Loucy (cell line): ENCODE data around the gene DIPK1A.

Experiments used
- EZH2phosphoT487 ChIP-seq: fragments of 200-600 bp; IDR thresholded peaks from 2 replicates; pipeline ENCODE4 v1.6.1; 2018; ENCODE audit warnings: antibody characterized with exemption, mild to moderate bottlenecking, moderate library complexity, borderline replicate concordance
- TF ChIP-seq, protein P1 (sequence below): fragments of 200-600 bp; sonication (generic); conservative IDR thresholded peaks from 2 replicates; pipeline ENCODE4 v1.5.1; 2014; ENCODE audit warnings: mild to moderate bottlenecking, antibody characterized with exemption, low read length

DNA sequence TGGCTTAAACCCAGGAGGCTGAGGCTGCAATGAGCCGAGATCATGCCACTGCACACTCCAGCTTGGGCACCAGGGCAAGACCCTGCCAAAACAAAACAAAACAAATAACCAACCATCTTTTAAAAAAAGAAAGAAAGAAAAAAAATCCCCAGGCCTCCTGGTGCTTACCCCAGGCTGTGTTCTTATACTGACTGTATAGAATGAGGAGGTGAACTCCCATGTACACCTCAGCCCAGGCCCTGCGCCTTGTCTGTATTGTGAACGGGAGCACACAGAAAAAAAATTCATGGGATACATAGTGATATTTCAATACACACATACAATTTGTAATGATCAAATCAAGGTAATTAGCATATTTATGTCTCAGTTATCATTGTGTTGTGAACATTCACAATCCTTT lies 115.4 kb downstream of the DIPK1A start:
- TF ChIP-seq, protein P1, sequence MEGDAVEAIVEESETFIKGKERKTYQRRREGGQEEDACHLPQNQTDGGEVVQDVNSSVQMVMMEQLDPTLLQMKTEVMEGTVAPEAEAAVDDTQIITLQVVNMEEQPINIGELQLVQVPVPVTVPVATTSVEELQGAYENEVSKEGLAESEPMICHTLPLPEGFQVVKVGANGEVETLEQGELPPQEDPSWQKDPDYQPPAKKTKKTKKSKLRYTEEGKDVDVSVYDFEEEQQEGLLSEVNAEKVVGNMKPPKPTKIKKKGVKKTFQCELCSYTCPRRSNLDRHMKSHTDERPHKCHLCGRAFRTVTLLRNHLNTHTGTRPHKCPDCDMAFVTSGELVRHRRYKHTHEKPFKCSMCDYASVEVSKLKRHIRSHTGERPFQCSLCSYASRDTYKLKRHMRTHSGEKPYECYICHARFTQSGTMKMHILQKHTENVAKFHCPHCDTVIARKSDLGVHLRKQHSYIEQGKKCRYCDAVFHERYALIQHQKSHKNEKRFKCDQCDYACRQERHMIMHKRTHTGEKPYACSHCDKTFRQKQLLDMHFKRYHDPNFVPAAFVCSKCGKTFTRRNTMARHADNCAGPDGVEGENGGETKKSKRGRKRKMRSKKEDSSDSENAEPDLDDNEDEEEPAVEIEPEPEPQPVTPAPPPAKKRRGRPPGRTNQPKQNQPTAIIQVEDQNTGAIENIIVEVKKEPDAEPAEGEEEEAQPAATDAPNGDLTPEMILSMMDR: no peak
- TF ChIP-seq EZH2phosphoT487: no peak
